ENCODE measurements around the gene CCDC127. TPM values are rescaled to one million over a fixed set of nuclear protein-coding genes. Genes with fewer than 3 reads are reported as not detected.

CCDC127 gene
- total and polyA plus RNA-seq, 9 donors: 2.5 to 9.9 (median 6.0) TPM

- Histone ChIP-seq H3K27ac (no peak overlapping the region), H3K4me3 (no peak overlapping the region), H3K4me1 (ENCODE audit: insufficient read depth) (no peaks in the 10 kb centered on the region), H3K9me3 (no peaks in the 10 kb centered on the region), H3K27me3 (no peaks in the 10 kb centered on the region), H3K36me3 (no peaks in the 10 kb centered on the region)
- DNase-seq: no peak
- intact Hi-C loops (cut with DNase I): no loop called here
- WGBS, 3 donors: 89% methylated on average over 23 of the region's 23 CpGs
- no peak for TF ChIP-seq EP300 (IDR thresholded peaks at IDR 0.05)
- no peak for TF ChIP-seq CTCF (IDR thresholded peaks at IDR 0.05)
- TF ChIP-seq POLR2A (IDR thresholded peaks at IDR 0.05): no peak
Measured at GRCh38 chr5:160921-161802, 56.8 kb downstream of the CCDC127 start.

DNA sequence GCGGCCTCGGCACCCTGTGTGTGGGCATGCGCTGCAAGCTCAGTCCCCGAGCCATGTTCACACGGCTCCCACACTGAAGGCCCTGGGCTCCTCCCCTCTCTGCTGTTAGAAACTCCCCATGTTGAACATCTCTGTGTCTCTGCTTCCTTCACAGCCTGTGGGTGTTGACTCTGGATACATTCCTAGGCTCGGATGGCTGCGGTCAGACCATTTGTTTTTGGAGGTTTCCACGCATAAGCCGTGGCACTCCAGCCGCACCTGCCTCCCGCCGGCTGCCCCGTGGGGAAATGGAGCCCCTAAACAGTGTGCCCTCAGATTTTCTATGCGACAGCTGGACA is 57.8 kb downstream of the CCDC127 start:
- no peaks in the 10 kb centered on the region for H3K27me3 ChIP-seq
- peak in 1 of 5 donors; percentile 4 for DNase-seq
- H3K4me1 ChIP-seq (ENCODE audit: insufficient read depth): no peaks in the 10 kb centered on the region
- intact Hi-C loops (cut with DNase I): no loop called here
- H3K36me3 ChIP-seq: no peaks in the 10 kb centered on the region
- H3K4me3 ChIP-seq: no peak overlapping the region
- 61 to 81% (median 79%) methylated on average over 14 of the region's 14 CpGs for WGBS, 3 donors
- no peak for TF ChIP-seq POLR2A (IDR thresholded peaks at IDR 0.05)
- no peak for TF ChIP-seq EP300 (IDR thresholded peaks at IDR 0.05)
- TF ChIP-seq CTCF (IDR thresholded peaks at IDR 0.05): no peak
- H3K9me3 ChIP-seq: no peaks in the 10 kb centered on the region
- no peak overlapping the region for H3K27ac ChIP-seq

DNA sequence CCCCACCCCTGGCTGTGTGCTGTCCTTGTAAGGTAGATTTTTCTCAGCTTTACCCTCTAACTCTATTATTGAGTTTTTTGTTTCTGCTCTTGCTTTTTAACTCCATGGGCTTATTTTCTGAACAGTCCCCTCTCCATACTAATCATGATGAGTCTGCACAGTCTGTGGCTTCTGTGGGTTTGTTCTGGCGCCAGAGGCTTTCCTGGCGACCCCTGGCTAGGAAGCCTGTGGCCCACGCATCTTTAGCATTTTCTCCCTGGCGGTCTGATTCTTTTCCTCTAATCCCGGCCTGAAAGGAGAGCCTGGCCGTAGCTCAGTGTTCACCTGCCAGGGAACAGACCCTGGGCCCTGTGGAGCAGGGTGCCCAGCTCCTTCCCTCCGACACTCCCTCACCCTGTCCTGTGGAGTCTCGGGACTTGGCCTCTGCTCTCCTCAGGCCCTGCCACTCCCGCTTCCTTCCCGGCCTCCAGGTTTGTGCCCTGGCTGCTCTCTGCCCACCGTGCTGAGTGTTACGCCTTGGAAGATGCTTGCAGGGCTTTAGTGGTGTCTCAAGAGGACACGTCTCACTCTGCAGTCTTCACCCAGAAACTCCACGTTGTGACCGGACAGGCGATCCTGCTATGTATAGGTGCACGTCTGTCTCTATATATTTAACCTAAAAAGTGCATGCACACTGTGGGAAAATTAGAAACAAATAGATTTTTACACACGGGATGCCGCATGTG is 58.3 kb downstream of the CCDC127 start:
- H3K27me3 ChIP-seq: no peaks in the 10 kb centered on the region
- no peaks in the 10 kb centered on the region for H3K4me1 ChIP-seq (ENCODE audit: insufficient read depth)
- H3K27ac ChIP-seq: no peak overlapping the region
- 73 to 79% (median 73%) methylated on average over 19 of the region's 19 CpGs for WGBS, 3 donors
- TF ChIP-seq POLR2A (IDR thresholded peaks at IDR 0.05): no peak
- no peak for TF ChIP-seq EP300 (IDR thresholded peaks at IDR 0.05)
- no peak for TF ChIP-seq CTCF (IDR thresholded peaks at IDR 0.05)
- intact Hi-C loops (cut with DNase I): no loop called here
- H3K9me3 ChIP-seq: no peaks in the 10 kb centered on the region
- H3K4me3 ChIP-seq: no peak overlapping the region
- DNase-seq: no peak
- H3K36me3 ChIP-seq: no peaks in the 10 kb centered on the region

DNA sequence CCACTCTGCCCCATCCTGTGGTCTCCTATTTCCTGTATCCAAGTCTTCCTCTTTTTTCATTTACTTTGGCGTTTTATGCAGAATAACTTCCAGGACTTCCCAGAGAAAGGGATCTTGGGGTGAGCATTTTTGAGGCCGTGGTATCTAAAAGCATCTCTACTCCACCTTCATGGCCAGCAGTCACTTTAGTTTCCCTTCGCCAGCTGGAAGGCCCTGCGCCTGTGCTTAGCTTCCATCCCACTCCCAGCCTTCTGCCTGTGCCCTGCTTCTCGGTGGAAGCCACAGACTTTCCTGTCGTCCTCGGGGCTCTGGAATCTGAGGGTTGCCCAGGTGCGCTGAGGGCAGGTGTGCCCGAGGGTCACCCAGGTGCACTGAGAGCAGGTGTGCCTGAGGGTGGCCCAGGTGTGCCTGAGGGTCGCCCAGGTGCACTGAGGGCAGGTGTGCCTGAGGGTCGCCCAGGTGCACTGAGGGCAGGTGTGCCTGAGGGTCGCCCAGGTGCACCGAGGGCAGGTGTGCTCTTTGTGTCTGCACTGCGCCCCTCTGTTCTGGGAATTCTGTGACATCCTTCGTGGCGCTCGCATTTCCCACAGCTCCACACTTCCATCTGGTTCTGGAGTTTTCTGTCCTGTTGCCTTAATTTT is 59.0 kb downstream of the CCDC127 start:
- Histone ChIP-seq H3K27ac (no peak overlapping the region), H3K9me3 (no peaks in the 10 kb centered on the region), H3K27me3 (no peaks in the 10 kb centered on the region), H3K4me1 (ENCODE audit: insufficient read depth) (no peaks in the 10 kb centered on the region), H3K36me3 (no peaks in the 10 kb centered on the region), H3K4me3 (no peak overlapping the region)
- TF ChIP-seq POLR2A (IDR thresholded peaks at IDR 0.05): no peak
- TF ChIP-seq EP300 (IDR thresholded peaks at IDR 0.05): no peak
- no peak for TF ChIP-seq CTCF (IDR thresholded peaks at IDR 0.05)
- intact Hi-C loops (cut with DNase I): no loop called here
- DNase-seq: no peak
- 85 to 90% (median 89%) methylated on average over 14 to 17 of the region's 17 CpGs for WGBS, 3 donors
